GM06990 (cell line): ENCODE results near the gene RLF.

Experiments used
- DNase-seq: peaks from one replicate; pipeline ENCODE4 v3.0.0-alpha.2; 2011; ENCODE audit not compliant: insufficient read length; ENCODE audit errors: extremely low read depth
- H3K27me3 ChIP-seq: replicated peaks from 2 replicates; pipeline ENCODE4 v1.6.0; 2011; ENCODE audit warnings: low read length; ENCODE audit not compliant: control insufficient read depth, insufficient read depth
- H3K36me3 ChIP-seq: 2 replicates; pipeline ENCODE4 v1.5.1; 2011; ENCODE audit warnings: low read length; ENCODE audit not compliant: control insufficient read depth, insufficient read depth
- H3K4me3 ChIP-seq: replicated peaks from 2 replicates; pipeline ENCODE4 v1.5.1; 2011; ENCODE audit warnings: low read depth, mild to moderate bottlenecking, control low read depth, low read length
- CTCF ChIP-seq: IDR thresholded peaks from 2 replicates; pipeline ENCODE4 v1.5.1; 2011; ENCODE audit warnings: low read length, control low read depth, mild to moderate bottlenecking, inconsistent platforms; ENCODE audit not compliant: insufficient read depth, poor library complexity, severe bottlenecking

Gene RLF

DNA sequence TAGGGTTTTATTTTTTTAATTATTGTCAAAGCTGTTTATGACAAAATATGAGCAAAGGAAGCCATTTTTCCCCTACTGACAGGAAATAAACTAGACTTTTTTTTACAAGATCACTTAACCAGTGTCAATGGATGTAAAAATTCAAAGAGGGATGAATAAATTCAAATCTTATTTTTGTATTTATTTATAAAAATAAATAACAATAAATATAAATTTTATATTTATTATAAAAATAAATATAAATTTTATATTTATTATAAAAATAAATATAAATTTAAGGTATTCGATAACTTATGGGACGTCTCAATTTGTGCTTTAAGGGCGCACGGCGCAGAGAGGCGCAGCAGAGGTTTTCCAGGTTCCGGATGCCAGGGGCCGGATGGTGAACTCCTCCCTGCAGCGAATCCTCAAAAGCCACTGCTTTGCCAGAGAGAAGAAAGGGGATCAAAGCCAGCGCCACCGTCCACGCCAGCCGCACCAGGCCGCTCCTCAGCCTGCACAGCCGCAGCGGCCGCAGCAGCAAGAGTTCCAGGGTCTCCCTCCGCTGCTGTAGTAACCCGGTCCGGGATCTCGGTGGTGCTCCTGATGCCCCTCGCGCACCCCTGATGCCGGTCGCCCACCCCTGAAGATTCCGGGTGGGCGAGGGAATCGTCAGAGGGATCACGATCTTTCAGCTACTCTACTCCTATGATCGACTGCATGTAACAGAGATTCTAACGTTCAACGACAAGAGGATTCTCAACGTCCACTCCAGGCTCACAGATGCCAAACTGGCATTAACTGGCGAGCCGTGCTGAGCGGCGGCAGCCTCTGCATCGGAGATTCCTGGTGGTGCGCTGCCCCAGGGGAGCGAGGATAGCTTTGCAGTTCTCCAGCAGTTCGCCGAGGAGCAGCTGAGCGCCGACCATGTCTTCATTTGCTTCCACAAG lies 28.5 kb upstream of the RLF start:
- H3K36me3 ChIP-seq: no peaks in the 10 kb centered on the region

GRCh38 chr1:40133312-40133665 lies 27.9 kb upstream of the RLF start:
- TF ChIP-seq CTCF: no peak
- Histone ChIP-seq H3K27me3 (no peaks in the 10 kb centered on the region), H3K4me3 (no peak overlapping the region), H3K36me3 (no peaks in the 10 kb centered on the region)
- DNase-seq: no peak

More for the DNA sequence above, 28.5 kb upstream of the RLF start:
- H3K4me3 ChIP-seq: no peak overlapping the region
- TF ChIP-seq CTCF: no peak
- no peak for DNase-seq
- H3K27me3 ChIP-seq: no peaks in the 10 kb centered on the region

DNA sequence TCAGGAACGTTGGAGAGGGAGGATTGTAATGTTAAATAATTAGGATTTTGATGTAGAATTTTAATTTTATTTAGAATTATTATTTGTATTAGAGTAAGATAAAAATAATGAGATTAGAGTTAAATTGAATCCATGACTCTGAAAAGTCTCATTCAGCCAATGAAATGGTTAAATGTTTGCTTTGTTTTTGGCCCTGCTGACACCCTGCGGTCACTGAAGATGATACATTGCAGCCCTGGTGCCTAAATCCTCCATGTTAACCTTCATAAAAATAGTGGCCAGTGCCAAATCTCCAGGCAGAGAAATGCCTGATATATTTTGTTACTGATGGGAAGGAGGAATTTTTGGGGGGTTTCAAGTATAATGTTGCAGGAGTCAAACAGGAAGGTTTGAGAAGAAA lies 27.3 kb upstream of the RLF start:
- no peaks in the 10 kb centered on the region for H3K27me3 ChIP-seq
- no peak overlapping the region for H3K4me3 ChIP-seq
- TF ChIP-seq CTCF: no peak
- no peaks in the 10 kb centered on the region for H3K36me3 ChIP-seq
- no peak for DNase-seq

- no peak for TF ChIP-seq CTCF
- Histone ChIP-seq H3K27me3 (no peaks in the 10 kb centered on the region), H3K36me3 (no peaks in the 10 kb centered on the region), H3K4me3 (no peak overlapping the region)
- DNase-seq: no peak
Measured at GRCh38 chr1:40140211-40140973, 20.8 kb upstream of the RLF start.

GRCh38 chr1:40141878-40142535 lies 19.2 kb upstream of the RLF start:
- Histone ChIP-seq H3K27me3 (no peaks in the 10 kb centered on the region), H3K4me3 (no peak overlapping the region), H3K36me3 (no peaks in the 10 kb centered on the region)
- no peak for DNase-seq
- no peak for TF ChIP-seq CTCF
